Fibroblast of lung (primary cell): Measurements from ENCODE around the gene CTAGE15.
"Not testable (repeated sequence)": the region's sequence is repeated elsewhere in the genome, so short reads cannot be mapped to it uniquely, and the experiment has no call there.

Experiments
- CTCF ChIP-seq, 2 donors: IDR thresholded peaks in 1 of 2; conservative IDR thresholded peaks in 1 of 2; 1 replicate in 1 of 2; 2 replicates in 1 of 2; pipeline ENCODE4 v1.5.1; 2011 to 2012; ENCODE audit warnings: low read length in 2 of 2, control low read depth in 1 of 2, inconsistent platforms in 1 of 2, low read depth in 1 of 2, mild to moderate bottlenecking in 1 of 2
- EZH2 ChIP-seq: IDR thresholded peaks from 2 replicates; pipeline ENCODE4 v1.5.1; 2012; ENCODE audit warnings: low read length, control low read depth, mild to moderate bottlenecking; ENCODE audit errors: missing control alignments

GRCh38 chr7:143566001-143566400, 5.6 kb upstream of the CTAGE15 start:
- not testable (repeated sequence) for TF ChIP-seq CTCF (conservative IDR thresholded peaks at IDR 0.05 in 1 of 2, IDR thresholded peaks at IDR 0.05 in 1 of 2; ENCODE audit: low read depth in 1 of 2, low read length in 2 of 2); EZH2
